Left lobe of liver (tissue), 2 donors: Measurements from ENCODE around the gene OLIG2. TPM values are rescaled to one million over a fixed set of nuclear protein-coding genes. Genes with fewer than 3 reads are reported as not detected.

Source experiments
- ATAC-seq: fragments of 200-7000 bp; cut with Tn5 transposase; one replicate; pipeline ENCODE4 v1.9.1; 2020; ENCODE audit warnings: mild to moderate bottlenecking, moderate library complexity
- DNase-seq: peaks from one replicate; pipeline ENCODE4 v3.0.0-alpha.2; 2020; ENCODE audit warnings: low spot score
- total RNA-seq: library from RNA; stranded (reverse); gene quantifications from one replicate; pipeline ENCODE4 v1.2.1, GENCODE V29; 2021
- donor health status: DM: no; HTN: no; CAD: no; lungs with moderate emphysema.
- donor health status: DM: no; HTN: yes; CAD: no.

OLIG2 gene
- not detected for total RNA-seq

DNA sequence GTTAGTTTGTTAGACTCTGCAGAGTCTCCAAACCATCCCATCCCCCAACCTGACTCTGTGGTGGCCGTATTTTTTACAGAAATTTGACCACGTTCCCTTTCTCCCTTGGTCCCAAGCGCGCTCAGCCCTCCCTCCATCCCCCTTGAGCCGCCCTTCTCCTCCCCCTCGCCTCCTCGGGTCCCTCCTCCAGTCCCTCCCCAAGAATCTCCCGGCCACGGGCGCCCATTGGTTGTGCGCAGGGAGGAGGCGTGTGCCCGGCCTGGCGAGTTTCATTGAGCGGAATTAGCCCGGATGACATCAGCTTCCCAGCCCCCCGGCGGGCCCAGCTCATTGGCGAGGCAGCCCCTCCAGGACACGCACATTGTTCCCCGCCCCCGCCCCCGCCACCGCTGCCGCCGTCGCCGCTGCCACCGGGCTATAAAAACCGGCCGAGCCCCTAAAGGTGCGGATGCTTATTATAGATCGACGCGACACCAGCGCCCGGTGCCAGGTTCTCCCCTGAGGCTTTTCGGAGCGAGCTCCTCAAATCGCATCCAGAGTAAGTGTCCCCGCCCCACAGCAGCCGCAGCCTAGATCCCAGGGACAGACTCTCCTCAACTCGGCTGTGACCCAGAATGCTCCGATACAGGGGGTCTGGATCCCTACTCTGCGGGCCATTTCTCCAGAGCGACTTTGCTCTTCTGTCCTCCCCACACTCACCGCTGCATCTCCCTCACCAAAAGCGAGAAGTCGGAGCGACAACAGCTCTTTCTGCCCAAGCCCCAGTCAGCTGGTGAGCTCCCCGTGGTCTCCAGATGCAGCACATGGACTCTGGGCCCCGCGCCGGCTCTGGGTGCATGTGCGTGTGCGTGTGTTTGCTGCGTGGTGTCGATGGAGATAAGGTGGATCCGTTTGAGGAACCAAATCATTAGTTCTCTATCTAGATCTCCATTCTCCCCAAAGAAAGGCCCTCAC is at the start of gene OLIG2:
Gene OLIG2 (plus strand): TSS at position 447 of the 954 bp plus-strand sequence. CDS start 928 bp downstream, outside the sequence.
- ATAC-seq (no peak), DNase-seq (no peak)

- ATAC-seq (no peak), DNase-seq (no peak)
These were observed 48.9 kb upstream of the OLIG2 start for GRCh38 chr21:32976791-32977190.

DNA sequence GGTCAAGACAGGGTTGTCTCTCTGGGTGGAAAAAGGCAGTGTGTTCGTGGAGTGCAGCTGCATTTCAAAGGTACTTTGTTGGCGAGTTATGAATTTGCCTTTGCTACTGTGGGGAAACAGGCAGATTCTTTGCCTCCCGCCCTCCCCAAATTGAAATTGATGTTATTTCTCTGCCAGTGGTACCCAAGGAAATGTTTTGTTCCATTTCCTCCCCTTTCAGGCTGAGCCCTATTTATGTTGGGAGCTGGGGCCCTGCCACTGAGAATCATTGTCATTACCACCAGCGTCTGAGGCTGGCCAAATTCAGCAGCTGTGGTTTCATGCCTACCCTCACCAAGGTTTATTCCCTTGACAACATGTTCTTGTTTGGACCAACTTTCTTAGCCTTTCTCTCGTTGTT is 48.5 kb upstream of the OLIG2 start:
- DNase-seq, result no peak
- no peak for ATAC-seq

- DNase-seq (no peak), ATAC-seq (no peak)
These were observed 47.1 kb upstream of the OLIG2 start for GRCh38 chr21:32978331-32979270.

DNA sequence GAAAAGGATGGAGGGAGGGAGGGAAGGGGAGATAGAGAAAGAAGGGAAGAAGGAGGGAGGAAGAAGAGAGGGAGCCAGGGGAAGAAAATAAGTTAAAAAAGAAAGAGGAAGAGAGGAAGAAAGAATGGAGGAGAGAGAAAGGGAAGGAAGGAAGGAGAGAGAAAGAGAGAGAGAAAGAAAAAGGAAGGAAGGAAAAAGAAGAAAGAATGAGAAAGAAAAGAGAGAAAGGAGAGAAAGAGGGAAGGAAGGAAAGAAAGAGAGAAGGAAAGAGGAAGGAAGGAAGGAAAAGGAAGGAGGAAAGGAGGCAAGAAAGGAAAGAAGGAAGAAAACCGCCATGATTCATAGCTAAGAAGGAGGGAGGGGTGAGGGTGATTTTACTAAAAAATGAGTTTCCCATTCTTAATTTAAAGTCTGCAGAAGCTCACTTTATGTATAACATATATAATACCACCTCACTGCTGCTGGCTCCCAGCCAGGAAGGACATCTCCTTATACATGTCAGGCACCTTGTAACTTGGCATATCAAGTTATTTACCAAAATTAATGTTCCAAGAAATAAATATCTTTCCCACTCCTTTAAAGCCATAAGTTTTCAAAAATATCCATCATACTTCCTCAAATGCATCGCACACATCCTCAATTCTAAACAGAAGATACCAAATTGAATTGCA is 46.0 kb upstream of the OLIG2 start:
- DNase-seq, result no peak
- no peak for ATAC-seq

DNA sequence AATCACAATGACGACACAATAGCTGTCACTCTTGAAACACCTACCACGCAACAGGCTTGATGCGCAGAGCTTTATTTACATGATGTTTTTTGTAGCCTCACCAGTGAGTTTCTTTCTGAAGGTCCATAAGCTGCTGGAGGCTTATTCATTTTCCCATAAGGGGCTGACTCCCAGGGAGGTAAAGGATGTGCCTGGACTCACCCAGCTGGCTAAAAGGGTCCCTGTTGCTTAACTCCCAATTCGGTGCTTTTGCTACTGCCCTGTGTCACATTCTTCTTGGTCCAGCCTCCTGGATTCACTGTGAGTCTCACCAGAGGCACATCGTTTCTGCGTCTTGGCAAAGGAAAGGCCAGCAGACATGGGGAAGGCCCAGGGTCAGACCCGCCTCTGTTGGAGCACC is 44.6 kb upstream of the OLIG2 start:
- DNase-seq (no peak), ATAC-seq (no peak)

GRCh38 chr21:32990666-32991065 is 35.1 kb upstream of the OLIG2 start:
- ATAC-seq, result no peak
- peak; percentile 14 for DNase-seq

GRCh38 chr21:32991361-32991760 is 34.4 kb upstream of the OLIG2 start:
- DNase-seq (no peak), ATAC-seq (no peak)

GRCh38 chr21:32993894-32994293 is 31.8 kb upstream of the OLIG2 start:
- ATAC-seq (no peak), DNase-seq (no peak)

- peak; percentile 69 for ATAC-seq
- no peak for DNase-seq
These were observed 31.4 kb upstream of the OLIG2 start for GRCh38 chr21:32994305-32994704.

DNA sequence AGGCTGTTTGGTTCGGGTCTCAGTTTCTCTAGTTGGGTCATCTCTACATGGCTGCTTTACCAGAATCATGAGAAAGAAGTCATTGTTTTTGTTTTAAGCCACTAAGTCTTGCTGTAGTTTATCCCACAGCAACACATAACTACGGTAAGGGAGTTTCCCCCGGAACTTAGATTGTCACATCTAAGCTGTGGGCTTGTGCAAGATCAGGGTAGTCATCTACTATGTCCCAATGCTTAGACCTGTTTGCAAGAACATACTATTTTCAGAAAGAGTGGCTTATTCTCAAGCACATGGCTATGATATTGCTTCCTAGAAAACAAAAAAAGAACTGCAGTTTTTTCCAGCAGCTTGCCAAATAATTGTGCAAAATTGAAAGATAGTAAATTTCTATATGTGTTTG is 18.0 kb upstream of the OLIG2 start:
- DNase-seq (no peak), ATAC-seq (no peak)

DNA sequence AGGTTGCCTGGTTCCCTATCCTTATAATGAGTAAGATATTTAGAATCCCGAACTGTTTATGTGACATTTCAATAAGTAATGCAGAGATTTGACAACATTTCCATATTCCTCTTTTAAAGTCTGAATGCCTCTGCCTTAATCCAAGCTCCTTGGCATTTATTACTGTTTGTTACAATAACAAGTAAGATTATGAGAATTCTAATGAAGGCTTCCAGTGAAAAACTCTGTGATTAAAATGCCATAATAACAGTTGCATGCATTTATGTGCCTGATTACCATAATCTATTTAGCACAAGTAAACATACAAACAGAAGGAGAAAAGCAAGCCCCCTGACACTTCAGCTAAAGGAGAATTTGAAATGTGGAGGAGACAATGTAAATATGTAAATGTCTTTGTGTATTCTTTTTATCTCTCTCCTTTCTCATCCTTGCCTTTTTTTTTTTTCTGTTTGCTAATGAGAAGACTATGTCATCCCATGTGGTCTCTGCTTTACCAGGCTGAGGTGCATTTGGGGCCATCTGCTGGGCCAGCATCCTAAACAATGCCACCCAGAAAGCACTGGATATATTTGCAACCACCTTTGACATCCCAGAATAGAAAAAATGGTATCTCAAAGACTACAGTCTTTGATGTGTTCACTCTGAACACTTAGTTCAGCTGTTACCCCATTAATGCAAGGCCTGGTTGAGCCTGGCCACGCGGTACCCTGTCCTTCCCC is 17.2 kb upstream of the OLIG2 start:
- DNase-seq, result no peak
- ATAC-seq, result no peak

DNA sequence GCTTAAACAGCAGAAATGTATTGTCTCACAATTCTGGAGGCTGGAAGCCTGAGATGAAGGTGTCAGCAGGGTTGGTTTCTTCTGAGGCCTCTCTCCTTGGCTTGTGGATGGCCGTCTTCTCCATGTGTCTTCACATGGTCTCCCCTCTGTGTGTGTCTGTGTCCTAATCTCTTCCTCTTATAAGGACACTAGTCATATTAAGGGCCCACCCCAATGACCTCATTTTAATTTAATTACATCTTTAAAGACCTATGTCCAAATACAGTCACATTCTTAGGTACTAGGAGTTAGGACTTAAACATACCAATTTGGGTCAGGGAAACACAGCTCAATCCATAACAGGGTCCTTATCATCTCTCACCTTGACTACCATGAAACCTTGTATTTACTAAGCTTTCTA is 14.8 kb upstream of the OLIG2 start:
- no peak for ATAC-seq
- DNase-seq, result no peak

- no peak for ATAC-seq
- no peak for DNase-seq
These were observed 14.3 kb upstream of the OLIG2 start for GRCh38 chr21:33011462-33011861.

GRCh38 chr21:33013626-33014025 is 12.1 kb upstream of the OLIG2 start:
- ATAC-seq (no peak), DNase-seq (no peak)

DNA sequence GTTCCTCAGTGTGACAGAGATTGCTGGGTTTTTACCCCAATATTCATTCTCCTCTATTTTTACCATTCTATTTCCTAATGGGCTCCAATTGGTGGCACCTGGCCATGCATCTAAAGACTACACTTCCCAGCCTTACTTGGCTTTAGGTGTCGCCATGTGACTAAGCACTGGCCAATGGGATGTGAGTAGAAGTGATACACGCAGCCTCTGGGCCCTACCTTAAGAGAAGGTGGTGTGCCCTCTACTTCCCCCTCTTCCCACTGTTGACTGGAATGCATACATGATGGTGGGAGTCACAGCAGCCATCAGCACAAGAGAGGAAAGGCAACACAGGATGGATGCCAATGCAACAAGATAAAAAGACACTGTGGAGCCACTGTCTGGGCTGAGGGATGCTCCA is 11.4 kb upstream of the OLIG2 start:
- ATAC-seq (no peak), DNase-seq (no peak)

- DNase-seq, result no peak
- ATAC-seq, result no peak
These were observed 10.6 kb upstream of the OLIG2 start for GRCh38 chr21:33015096-33015495.

GRCh38 chr21:33015756-33016155 is 10.0 kb upstream of the OLIG2 start:
- DNase-seq (no peak), ATAC-seq (no peak)

GRCh38 chr21:33018707-33019465 is 6.8 kb upstream of the OLIG2 start:
- ATAC-seq (no peak), DNase-seq (peak; percentile 18)

DNA sequence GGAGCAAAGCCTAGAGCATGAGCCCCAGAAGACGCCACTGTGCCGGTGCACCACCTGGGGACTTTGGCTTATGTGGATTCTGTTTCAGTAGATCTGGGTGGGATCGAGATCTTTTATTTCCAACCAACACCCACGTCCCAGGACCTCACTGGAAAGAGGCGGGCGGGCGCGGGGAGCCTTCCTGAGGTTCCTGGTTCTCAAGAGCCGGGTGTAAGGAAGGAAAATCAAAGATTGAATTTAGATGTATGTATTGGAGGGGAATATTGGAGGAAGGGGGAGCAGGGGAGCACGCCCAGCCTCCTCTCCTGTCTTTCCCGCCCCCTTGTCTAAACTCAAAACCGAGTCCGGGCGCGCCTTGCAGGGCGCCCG is 6.2 kb upstream of the OLIG2 start:
- no peak for ATAC-seq

More for the DNA sequence above, 6.2 kb upstream of the OLIG2 start:
- peak; percentile 28 for DNase-seq
